ENCODE measurements around the gene SLC25A13. TPM values are rescaled to one million over a fixed set of nuclear protein-coding genes. Genes with fewer than 3 reads are reported as not detected.

The SLC25A13 gene
- total RNA-seq, 1 experiment from 2014 or later: 77.2 TPM

DNA sequence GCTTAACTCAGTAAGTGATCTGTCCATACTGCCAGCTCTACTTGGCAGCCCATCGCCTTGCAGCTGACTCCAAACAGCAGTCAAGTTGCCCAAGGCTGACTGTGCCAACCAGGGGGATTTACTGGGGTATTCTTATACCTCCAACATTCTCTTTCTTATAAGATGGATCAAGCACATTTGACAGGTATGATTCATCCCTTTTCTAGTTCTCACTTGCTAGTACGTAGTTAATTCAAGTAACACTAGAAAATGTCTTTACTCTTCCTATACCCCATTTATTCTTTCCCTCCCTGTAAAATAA is 77.0 kb downstream of the SLC25A13 start:
- Mint-ChIP-seq H3K36me3 (no peaks in the 10 kb centered on the region), H3K27me3 (ENCODE audit: low read depth) (no peaks in the 10 kb centered on the region), H3K9me3 (no peaks in the 10 kb centered on the region), H3K4me1 (peaks cover 22% of the 10 kb centered on the region), H3K4me3 (no peak overlapping the region), H3K27ac (no peak overlapping the region)
- TF ChIP-seq, protein P1, sequence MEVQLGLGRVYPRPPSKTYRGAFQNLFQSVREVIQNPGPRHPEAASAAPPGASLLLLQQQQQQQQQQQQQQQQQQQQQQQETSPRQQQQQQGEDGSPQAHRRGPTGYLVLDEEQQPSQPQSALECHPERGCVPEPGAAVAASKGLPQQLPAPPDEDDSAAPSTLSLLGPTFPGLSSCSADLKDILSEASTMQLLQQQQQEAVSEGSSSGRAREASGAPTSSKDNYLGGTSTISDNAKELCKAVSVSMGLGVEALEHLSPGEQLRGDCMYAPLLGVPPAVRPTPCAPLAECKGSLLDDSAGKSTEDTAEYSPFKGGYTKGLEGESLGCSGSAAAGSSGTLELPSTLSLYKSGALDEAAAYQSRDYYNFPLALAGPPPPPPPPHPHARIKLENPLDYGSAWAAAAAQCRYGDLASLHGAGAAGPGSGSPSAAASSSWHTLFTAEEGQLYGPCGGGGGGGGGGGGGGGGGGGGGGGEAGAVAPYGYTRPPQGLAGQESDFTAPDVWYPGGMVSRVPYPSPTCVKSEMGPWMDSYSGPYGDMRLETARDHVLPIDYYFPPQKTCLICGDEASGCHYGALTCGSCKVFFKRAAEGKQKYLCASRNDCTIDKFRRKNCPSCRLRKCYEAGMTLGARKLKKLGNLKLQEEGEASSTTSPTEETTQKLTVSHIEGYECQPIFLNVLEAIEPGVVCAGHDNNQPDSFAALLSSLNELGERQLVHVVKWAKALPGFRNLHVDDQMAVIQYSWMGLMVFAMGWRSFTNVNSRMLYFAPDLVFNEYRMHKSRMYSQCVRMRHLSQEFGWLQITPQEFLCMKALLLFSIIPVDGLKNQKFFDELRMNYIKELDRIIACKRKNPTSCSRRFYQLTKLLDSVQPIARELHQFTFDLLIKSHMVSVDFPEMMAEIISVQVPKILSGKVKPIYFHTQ (CRISPR knock-in tag; IDR thresholded peaks at IDR 0.05): no peak
- TF ChIP-seq, protein P2, sequence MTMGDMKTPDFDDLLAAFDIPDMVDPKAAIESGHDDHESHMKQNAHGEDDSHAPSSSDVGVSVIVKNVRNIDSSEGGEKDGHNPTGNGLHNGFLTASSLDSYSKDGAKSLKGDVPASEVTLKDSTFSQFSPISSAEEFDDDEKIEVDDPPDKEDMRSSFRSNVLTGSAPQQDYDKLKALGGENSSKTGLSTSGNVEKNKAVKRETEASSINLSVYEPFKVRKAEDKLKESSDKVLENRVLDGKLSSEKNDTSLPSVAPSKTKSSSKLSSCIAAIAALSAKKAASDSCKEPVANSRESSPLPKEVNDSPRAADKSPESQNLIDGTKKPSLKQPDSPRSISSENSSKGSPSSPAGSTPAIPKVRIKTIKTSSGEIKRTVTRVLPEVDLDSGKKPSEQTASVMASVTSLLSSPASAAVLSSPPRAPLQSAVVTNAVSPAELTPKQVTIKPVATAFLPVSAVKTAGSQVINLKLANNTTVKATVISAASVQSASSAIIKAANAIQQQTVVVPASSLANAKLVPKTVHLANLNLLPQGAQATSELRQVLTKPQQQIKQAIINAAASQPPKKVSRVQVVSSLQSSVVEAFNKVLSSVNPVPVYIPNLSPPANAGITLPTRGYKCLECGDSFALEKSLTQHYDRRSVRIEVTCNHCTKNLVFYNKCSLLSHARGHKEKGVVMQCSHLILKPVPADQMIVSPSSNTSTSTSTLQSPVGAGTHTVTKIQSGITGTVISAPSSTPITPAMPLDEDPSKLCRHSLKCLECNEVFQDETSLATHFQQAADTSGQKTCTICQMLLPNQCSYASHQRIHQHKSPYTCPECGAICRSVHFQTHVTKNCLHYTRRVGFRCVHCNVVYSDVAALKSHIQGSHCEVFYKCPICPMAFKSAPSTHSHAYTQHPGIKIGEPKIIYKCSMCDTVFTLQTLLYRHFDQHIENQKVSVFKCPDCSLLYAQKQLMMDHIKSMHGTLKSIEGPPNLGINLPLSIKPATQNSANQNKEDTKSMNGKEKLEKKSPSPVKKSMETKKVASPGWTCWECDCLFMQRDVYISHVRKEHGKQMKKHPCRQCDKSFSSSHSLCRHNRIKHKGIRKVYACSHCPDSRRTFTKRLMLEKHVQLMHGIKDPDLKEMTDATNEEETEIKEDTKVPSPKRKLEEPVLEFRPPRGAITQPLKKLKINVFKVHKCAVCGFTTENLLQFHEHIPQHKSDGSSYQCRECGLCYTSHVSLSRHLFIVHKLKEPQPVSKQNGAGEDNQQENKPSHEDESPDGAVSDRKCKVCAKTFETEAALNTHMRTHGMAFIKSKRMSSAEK (CRISPR knock-in tag; IDR thresholded peaks at IDR 0.05; ENCODE audit: borderline replicate concordance): no peak
- TF ChIP-seq, protein P3, sequence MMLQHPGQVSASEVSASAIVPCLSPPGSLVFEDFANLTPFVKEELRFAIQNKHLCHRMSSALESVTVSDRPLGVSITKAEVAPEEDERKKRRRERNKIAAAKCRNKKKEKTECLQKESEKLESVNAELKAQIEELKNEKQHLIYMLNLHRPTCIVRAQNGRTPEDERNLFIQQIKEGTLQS (CRISPR knock-in tag; conservative IDR thresholded peaks at IDR 0.05): no peak
- TF ChIP-seq OVOL2 (CRISPR knock-in tag; IDR thresholded peaks at IDR 0.05; ENCODE audit: borderline replicate concordance) (no peak), TEAD4 (CRISPR knock-in tag; IDR thresholded peaks at IDR 0.05) (no peak), ZNF317 (CRISPR knock-in tag; IDR thresholded peaks at IDR 0.05; ENCODE audit: borderline replicate concordance, low read depth) (no peak), NR3C1 (CRISPR knock-in tag; conservative IDR thresholded peaks at IDR 0.05; ENCODE audit: low read depth) (no peak), ZNF396 (CRISPR knock-in tag; IDR thresholded peaks at IDR 0.05; ENCODE audit: borderline replicate concordance) (no peak), ZNF219 (CRISPR knock-in tag; IDR thresholded peaks at IDR 0.05; ENCODE audit: borderline replicate concordance) (no peak), NFE2L1 (CRISPR knock-in tag; IDR thresholded peaks at IDR 0.05) (no peak), NFYB (CRISPR knock-in tag; conservative IDR thresholded peaks at IDR 0.05; ENCODE audit: low read depth) (no peak), ZBTB21 (CRISPR knock-in tag; IDR thresholded peaks at IDR 0.05; ENCODE audit: borderline replicate concordance) (no peak)
- TF ChIP-seq, protein P4, sequence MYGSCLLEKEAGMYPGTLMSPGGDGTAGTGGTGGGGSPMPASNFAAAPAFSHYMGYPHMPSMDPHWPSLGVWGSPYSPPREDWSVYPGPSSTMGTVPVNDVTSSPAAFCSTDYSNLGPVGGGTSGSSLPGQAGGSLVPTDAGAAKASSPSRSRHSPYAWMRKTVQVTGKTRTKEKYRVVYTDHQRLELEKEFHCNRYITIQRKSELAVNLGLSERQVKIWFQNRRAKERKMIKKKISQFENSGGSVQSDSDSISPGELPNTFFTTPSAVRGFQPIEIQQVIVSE (CRISPR knock-in tag; IDR thresholded peaks at IDR 0.05; ENCODE audit: borderline replicate concordance): no peak
- TF ChIP-seq, protein P5, sequence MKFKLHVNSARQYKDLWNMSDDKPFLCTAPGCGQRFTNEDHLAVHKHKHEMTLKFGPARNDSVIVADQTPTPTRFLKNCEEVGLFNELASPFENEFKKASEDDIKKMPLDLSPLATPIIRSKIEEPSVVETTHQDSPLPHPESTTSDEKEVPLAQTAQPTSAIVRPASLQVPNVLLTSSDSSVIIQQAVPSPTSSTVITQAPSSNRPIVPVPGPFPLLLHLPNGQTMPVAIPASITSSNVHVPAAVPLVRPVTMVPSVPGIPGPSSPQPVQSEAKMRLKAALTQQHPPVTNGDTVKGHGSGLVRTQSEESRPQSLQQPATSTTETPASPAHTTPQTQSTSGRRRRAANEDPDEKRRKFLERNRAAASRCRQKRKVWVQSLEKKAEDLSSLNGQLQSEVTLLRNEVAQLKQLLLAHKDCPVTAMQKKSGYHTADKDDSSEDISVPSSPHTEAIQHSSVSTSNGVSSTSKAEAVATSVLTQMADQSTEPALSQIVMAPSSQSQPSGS (CRISPR knock-in tag; IDR thresholded peaks at IDR 0.05; ENCODE audit: borderline replicate concordance, low read depth): no peak
- TF ChIP-seq, protein P6, sequence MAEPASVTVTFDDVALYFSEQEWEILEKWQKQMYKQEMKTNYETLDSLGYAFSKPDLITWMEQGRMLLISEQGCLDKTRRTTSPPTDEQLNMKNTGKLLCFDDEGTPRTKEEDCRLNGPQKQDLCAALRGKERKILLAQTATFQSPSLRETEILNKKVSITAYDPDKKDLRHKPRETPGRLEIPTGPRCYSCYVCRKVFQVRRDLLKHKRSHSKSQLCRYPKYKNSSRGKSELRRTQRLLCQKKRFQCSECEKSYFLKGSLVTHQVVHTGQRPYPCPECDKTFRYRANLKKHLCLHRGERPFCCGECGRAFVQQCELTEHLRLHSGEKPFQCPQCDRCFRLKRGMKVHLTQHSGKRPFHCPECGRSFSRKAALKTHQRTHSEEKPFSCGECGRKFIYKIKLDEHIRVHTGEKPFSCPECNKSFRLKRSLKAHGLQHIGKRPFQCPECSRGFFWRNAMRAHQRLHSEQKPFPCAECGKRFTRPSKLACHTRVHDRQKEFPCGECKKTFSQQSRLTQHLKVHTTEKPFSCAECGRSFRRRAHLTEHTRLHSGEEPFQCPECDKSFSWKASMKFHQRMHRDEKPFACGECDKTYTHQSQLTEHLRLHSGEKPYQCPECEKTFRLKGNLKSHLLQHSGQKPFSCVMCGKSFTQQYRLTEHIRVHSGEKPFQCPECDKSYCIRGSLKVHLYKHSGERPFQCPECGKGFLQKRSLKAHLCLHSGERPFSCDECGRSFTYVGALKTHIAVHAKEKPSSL (CRISPR knock-in tag; conservative IDR thresholded peaks at IDR 0.05): no peak
- ATAC-seq (no peak), DNase-seq (ENCODE audit: low spot score) (no peak)
- CTCF ChIA-PET: interaction anchor here (0.6 kb wide), 1 partner anchor 217 kb away, joined by 3 read pairs; no protein-coding TSS in a partner anchor
- POLR2A ChIA-PET: no interaction called here
